ENCODE measurements around the gene NMUR1.

DNA sequence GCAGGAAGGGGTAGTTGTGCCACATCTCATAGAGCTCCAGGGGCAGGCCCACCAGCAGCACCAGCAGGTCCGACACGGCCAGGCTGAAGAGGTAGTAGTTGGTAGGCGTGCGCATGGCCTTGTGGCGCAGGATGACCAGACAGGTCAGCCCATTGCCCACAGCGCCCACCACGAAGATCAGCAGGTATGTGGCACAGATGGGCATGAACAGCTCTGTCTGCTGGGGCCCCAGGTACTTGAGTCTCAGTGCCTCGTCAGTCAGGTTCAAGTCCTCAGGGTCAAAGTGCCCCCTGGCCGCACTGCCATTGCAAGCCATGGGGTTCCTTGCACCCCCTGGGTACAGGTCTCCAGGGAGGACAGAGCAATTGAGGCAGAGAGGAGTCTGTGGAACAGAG is 1.6 kb downstream of the NMUR1 start:
- TF ChIP-seq, protein P1, sequence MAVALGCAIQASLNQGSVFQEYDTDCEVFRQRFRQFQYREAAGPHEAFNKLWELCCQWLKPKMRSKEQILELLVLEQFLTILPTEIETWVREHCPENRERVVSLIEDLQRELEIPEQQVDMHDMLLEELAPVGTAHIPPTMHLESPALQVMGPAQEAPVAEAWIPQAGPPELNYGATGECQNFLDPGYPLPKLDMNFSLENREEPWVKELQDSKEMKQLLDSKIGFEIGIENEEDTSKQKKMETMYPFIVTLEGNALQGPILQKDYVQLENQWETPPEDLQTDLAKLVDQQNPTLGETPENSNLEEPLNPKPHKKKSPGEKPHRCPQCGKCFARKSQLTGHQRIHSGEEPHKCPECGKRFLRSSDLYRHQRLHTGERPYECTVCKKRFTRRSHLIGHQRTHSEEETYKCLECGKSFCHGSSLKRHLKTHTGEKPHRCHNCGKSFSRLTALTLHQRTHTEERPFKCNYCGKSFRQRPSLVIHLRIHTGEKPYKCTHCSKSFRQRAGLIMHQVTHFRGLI (tag by site-specific recombination; IDR thresholded peaks at IDR 0.05) = no peak
- TF ChIP-seq, protein P2, sequence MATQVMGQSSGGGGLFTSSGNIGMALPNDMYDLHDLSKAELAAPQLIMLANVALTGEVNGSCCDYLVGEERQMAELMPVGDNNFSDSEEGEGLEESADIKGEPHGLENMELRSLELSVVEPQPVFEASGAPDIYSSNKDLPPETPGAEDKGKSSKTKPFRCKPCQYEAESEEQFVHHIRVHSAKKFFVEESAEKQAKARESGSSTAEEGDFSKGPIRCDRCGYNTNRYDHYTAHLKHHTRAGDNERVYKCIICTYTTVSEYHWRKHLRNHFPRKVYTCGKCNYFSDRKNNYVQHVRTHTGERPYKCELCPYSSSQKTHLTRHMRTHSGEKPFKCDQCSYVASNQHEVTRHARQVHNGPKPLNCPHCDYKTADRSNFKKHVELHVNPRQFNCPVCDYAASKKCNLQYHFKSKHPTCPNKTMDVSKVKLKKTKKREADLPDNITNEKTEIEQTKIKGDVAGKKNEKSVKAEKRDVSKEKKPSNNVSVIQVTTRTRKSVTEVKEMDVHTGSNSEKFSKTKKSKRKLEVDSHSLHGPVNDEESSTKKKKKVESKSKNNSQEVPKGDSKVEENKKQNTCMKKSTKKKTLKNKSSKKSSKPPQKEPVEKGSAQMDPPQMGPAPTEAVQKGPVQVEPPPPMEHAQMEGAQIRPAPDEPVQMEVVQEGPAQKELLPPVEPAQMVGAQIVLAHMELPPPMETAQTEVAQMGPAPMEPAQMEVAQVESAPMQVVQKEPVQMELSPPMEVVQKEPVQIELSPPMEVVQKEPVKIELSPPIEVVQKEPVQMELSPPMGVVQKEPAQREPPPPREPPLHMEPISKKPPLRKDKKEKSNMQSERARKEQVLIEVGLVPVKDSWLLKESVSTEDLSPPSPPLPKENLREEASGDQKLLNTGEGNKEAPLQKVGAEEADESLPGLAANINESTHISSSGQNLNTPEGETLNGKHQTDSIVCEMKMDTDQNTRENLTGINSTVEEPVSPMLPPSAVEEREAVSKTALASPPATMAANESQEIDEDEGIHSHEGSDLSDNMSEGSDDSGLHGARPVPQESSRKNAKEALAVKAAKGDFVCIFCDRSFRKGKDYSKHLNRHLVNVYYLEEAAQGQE (tag by site-specific recombination; IDR thresholded peaks at IDR 0.05) = no peak
- TF ChIP-seq, protein P3, sequence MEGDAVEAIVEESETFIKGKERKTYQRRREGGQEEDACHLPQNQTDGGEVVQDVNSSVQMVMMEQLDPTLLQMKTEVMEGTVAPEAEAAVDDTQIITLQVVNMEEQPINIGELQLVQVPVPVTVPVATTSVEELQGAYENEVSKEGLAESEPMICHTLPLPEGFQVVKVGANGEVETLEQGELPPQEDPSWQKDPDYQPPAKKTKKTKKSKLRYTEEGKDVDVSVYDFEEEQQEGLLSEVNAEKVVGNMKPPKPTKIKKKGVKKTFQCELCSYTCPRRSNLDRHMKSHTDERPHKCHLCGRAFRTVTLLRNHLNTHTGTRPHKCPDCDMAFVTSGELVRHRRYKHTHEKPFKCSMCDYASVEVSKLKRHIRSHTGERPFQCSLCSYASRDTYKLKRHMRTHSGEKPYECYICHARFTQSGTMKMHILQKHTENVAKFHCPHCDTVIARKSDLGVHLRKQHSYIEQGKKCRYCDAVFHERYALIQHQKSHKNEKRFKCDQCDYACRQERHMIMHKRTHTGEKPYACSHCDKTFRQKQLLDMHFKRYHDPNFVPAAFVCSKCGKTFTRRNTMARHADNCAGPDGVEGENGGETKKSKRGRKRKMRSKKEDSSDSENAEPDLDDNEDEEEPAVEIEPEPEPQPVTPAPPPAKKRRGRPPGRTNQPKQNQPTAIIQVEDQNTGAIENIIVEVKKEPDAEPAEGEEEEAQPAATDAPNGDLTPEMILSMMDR (tag by site-specific recombination; IDR thresholded peaks at IDR 0.05) = no peak
- no peak for TF ChIP-seq MYNN (tag by site-specific recombination; IDR thresholded peaks at IDR 0.05; ENCODE audit: borderline replicate concordance)
- TF ChIP-seq ZBTB7A (tag by site-specific recombination; IDR thresholded peaks at IDR 0.05; ENCODE audit: low read depth) = no peak
